Central memory CD8-positive, alpha-beta T cell (primary cell): ENCODE measurements around the gene CLDN22.

ENCODE experiments used
- ATAC-seq: fragments of 150-1000 bp; cut with Tn5 transposase; replicated peaks from 2 replicates; pipeline ENCODE4 v1.10.0; 2022; ENCODE audit warnings: mild to moderate bottlenecking, moderate FRiP score, moderate number of reproducible peaks; ENCODE audit not compliant: poor library complexity, severe bottlenecking; ENCODE audit errors: extremely low read depth
- DNase-seq, 2 donors: peaks; one replicate each; pipeline ENCODE4 v3.0.0; 2021; ENCODE audit warnings: low spot score in 2 of 2
- H3K27ac Mint-ChIP-seq: one replicate; pipeline ENCODE4 v1.8.0; 2022; ENCODE audit warnings: low read depth, mild to moderate bottlenecking, moderate library complexity, mixed read lengths
- H3K27me3 Mint-ChIP-seq: one replicate; pipeline ENCODE4 v1.8.0; 2022; ENCODE audit warnings: mixed read lengths
- H3K36me3 Mint-ChIP-seq: one replicate; pipeline ENCODE4 v1.8.0; 2022; ENCODE audit warnings: mild to moderate bottlenecking, moderate library complexity, mixed read lengths; ENCODE audit not compliant: insufficient read depth
- H3K4me1 Mint-ChIP-seq: one replicate; pipeline ENCODE4 v1.8.0; 2022; ENCODE audit warnings: mixed read lengths
- H3K4me3 Mint-ChIP-seq: one replicate; pipeline ENCODE4 v1.8.0; 2022; ENCODE audit warnings: mild to moderate bottlenecking, moderate library complexity, mixed read lengths
- H3K9me3 Mint-ChIP-seq: one replicate; pipeline ENCODE4 v1.8.0; 2022; ENCODE audit warnings: mixed read lengths

CLDN22 gene

DNA sequence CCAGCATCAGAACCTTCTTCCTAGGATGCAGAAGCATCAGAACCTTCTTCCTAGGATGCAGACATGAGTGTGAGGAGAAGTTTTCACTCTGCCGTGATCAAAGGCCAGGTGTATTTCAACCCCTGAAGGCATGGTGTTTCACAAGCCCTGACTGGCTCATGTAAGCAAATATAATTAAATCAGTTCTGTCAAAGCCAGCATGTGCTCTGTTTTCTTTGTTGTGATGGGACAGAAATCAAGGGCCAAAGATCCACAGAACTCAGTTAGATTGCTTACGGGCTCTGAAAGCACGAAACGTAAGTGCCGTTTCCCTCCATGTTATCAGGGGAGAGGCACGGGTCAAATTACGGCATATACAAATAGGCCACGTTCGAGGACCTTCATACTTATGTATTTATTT lies 34.1 kb upstream of the CLDN22 start:
- Mint-ChIP-seq H3K4me3 (no peak overlapping the region), H3K27me3 (peaks cover 64% of the 10 kb centered on the region), H3K27ac (no peak overlapping the region), H3K36me3 (no peaks in the 10 kb centered on the region), H3K4me1 (no peaks in the 10 kb centered on the region), H3K9me3 (no peaks in the 10 kb centered on the region)
- no peak for ATAC-seq
- no peak for DNase-seq

DNA sequence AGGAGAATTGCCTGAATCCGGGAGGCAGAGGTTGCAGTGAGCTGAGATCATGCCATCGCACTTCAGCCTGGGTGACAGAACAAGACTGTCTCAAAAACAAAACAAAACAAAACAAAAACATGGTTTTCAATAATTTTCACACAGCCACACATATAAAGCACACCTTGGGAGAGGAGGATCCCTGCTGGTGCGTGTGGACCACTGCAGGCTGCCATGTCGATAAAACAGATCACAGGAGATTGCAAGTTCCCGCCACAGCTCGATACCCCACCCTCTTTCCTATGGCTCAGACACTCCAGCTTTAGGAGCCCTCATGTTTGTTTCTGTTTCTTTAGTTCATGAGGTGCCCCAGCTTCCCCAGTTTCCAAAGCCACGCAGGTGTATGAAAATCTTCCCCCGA lies 33.5 kb upstream of the CLDN22 start:
- DNase-seq (no peak), ATAC-seq (no peak)
- Mint-ChIP-seq H3K36me3 (no peaks in the 10 kb centered on the region), H3K9me3 (no peaks in the 10 kb centered on the region), H3K27ac (no peak overlapping the region), H3K27me3 (peaks cover 71% of the 10 kb centered on the region), H3K4me3 (no peak overlapping the region), H3K4me1 (no peaks in the 10 kb centered on the region)

DNA sequence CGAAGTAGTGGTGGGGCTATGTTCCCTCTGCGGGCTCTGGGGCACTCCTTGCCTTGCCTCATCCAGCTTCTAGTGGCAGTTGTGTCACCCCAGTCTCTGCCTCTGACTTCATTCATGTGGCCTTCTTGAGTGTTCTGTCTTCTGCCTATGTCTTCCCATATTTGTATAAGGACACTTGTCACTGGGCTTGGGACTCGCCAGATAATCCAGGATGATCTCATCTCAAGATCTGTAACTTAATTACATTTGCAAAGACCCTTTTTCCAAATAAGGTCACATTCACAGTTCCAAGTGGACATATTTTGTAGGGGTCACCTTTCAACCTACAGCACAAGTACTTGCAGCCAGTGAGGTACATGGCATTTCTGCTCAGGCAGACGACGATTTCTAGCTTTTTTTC lies 32.5 kb upstream of the CLDN22 start:
- Mint-ChIP-seq H3K4me3 (no peak overlapping the region), H3K4me1 (no peaks in the 10 kb centered on the region), H3K27me3 (peaks cover 72% of the 10 kb centered on the region), H3K27ac (no peak overlapping the region), H3K9me3 (no peaks in the 10 kb centered on the region), H3K36me3 (no peaks in the 10 kb centered on the region)
- ATAC-seq: no peak
- DNase-seq: no peak

DNA sequence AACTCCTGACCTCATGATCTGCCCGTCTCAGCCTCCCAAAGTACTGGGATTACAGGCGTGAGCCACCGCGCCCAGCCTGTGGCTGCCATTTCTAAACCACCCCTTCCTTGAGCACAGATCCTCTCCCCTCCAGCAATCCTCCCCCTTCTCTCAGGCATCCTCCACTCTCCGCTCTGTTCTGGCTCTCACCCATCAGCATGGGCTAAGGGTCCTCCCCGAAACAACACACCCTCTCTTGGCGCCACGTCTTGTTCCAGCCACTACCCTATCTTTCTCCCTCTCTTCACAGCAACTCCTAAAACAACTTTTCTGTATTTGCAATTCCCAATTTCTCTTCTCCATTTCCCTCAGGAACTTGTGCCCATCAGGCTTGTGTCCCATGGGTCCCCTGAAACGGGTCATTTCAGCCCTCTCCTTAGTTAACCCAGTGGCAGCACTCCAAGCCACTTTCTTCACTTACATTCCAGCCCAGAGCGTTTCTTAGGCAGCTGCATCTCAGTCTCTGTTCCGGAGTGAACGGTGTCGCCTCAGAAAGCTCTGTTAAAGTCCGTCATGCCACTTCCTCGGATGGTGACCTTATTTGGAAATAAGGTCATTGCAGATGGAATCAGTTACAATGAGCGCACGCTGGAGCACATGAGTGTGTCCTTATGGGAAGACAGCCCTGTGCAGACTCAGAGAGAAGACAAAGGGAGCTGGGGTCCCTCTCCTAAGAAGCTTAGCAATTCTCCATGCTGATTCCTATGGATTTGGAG lies 30.4 kb upstream of the CLDN22 start:
- H3K9me3 Mint-ChIP-seq: no peaks in the 10 kb centered on the region
- ATAC-seq (no peak), DNase-seq (no peak)
- H3K36me3 Mint-ChIP-seq: no peaks in the 10 kb centered on the region
- H3K4me3 Mint-ChIP-seq: no peak overlapping the region
- no peaks in the 10 kb centered on the region for H3K4me1 Mint-ChIP-seq
- H3K27me3 Mint-ChIP-seq: peaks cover 60% of the 10 kb centered on the region
- no peak overlapping the region for H3K27ac Mint-ChIP-seq

DNA sequence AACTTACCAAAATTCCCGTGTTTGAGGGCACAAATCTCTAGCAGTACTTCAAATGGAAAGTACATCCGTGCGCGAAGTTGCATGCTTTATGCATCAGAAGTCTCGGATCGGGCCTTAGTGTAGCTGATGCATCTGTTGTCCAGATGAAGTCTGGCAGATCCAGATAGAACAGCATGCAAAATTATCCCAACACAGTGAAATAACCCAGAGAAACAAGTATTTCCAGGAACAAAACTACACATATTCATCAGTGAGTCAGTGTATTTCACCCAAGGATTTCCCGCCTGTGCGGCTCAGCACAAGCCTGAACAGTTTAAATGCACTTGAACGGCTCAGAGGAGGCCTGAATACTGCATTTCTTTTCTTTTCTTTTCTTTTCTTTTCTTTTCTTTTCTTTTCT lies 29.6 kb upstream of the CLDN22 start:
- ATAC-seq: no peak

DNA sequence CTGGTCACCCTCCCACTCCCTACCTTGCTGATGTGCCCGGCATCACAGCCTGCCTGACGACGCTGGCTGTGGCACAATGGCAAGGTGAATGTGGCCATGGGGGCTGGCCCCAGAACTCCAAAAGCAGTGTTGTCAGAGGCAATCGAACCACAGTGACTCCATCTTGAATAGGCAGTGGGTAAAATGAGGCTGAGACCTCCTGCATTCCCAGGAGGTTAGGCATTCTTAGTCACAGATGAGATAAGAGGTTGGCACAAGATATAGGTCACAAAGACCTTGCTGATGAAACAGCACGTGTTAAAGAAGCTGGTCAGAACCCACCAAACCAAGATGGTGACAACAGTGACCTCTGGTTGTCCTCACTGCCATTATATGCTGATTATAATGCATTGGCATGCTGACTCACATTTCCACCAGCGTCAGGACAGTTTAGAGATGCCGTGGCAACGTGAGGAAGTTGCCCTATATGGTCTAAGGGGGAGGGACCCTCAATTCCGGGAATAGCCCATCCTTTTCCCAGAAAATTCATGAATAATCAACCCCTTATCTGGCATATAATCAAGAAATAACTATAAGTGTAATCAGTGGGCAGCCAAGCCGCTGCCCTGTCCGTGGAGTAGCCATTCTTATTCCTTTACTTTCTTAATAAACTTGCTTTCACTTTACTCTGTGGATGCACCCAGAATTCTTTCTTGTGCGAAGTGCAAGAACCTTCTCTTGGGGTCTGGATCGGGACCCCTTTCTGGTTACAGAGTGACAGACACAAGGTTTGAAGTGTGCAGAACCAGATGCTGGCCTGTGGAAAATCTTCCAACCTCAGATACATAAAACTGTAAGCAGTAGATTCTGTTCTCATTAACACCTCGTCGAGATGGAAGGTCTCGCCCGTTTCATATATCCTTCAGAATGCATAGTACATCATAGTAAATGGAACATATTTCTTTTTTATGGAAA lies 28.9 kb upstream of the CLDN22 start:
- no peak for ATAC-seq
- H3K9me3 Mint-ChIP-seq: no peaks in the 10 kb centered on the region
- DNase-seq: no peak
- no peaks in the 10 kb centered on the region for H3K36me3 Mint-ChIP-seq
- H3K4me1 Mint-ChIP-seq: no peaks in the 10 kb centered on the region
- no peak overlapping the region for H3K27ac Mint-ChIP-seq
- no peak overlapping the region for H3K4me3 Mint-ChIP-seq
- peaks cover 74% of the 10 kb centered on the region for H3K27me3 Mint-ChIP-seq

More for the DNA sequence above, 29.6 kb upstream of the CLDN22 start:
- DNase-seq: no peak
- no peaks in the 10 kb centered on the region for H3K4me1 Mint-ChIP-seq
- H3K27me3 Mint-ChIP-seq: peaks cover 67% of the 10 kb centered on the region
- H3K4me3 Mint-ChIP-seq: no peak overlapping the region
- H3K9me3 Mint-ChIP-seq: no peaks in the 10 kb centered on the region
- no peak overlapping the region for H3K27ac Mint-ChIP-seq
- H3K36me3 Mint-ChIP-seq: no peaks in the 10 kb centered on the region

DNA sequence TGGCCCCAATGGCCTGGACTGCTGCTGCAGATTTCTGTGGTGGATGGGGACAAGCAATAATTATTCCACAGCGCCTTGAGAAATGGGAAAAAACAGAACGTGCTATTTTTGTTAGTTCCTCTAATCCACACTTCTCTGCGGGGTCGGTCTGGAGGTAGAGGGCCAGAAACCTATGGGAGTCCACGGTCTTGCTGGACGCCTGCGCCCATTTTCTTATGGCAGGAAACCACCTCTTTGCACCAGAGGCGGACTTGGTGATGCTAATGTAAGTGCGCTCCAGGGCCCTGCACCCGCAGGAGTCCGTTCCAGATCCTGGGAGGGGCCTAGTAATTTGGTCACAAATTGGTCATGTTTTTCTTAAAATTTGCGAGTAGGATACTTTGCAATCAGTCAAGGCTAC lies 28.1 kb upstream of the CLDN22 start:
- Mint-ChIP-seq H3K9me3 (no peaks in the 10 kb centered on the region), H3K27me3 (peaks cover 82% of the 10 kb centered on the region)
- no peak for DNase-seq

DNA sequence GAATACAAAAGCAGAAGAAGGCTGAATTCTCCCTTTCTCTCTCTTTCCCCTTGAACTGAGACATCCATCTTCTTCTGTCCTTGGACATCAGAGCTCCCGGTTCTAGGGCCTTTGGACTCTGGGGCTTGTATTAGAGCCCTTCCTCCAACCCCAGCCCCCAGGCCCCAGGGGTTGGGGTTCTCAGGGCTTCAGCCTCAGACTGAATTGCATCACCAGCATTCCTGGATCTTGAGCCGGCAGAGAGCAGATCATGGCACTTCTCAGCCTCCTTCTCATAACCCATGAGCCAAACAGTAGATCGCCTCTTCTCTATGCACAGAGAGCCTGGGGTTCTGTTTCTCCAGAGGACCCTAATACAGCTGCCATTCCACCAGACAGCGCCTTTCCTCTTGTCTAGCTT lies 27.5 kb upstream of the CLDN22 start:
- no peak overlapping the region for H3K27ac Mint-ChIP-seq
- H3K4me3 Mint-ChIP-seq: no peak overlapping the region
- H3K36me3 Mint-ChIP-seq: no peaks in the 10 kb centered on the region
- no peaks in the 10 kb centered on the region for H3K4me1 Mint-ChIP-seq
- ATAC-seq (no peak), DNase-seq (no peak)
- peaks cover 84% of the 10 kb centered on the region for H3K27me3 Mint-ChIP-seq
- H3K9me3 Mint-ChIP-seq: no peaks in the 10 kb centered on the region

More for the DNA sequence above, 28.1 kb upstream of the CLDN22 start:
- Mint-ChIP-seq H3K4me3 (no peak overlapping the region), H3K27ac (no peak overlapping the region), H3K36me3 (no peaks in the 10 kb centered on the region), H3K4me1 (no peaks in the 10 kb centered on the region)
- ATAC-seq: no peak

DNA sequence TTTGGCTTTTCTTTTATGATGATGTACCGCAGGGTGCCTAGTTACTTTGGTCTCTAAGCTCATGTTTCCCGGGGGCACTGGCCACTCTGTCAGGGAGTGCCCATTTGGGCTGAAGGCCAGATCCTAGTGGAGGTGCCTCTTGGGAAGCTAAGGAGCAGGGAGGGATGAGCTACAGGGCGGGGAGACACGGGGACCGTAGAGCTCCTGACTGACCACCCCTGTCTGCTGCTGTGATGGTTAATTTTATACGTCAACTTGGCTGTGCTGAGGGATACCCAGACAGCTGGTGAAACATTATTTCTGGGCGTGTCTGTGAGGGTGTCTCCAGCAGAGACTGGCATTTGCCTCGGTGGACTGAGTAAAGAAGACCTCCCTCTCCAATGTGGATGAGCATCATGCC lies 27.1 kb upstream of the CLDN22 start:
- Mint-ChIP-seq H3K9me3 (no peaks in the 10 kb centered on the region), H3K27me3 (peaks cover 80% of the 10 kb centered on the region), H3K36me3 (no peaks in the 10 kb centered on the region), H3K4me3 (no peak overlapping the region), H3K4me1 (no peaks in the 10 kb centered on the region), H3K27ac (no peak overlapping the region)
- DNase-seq: no peak
- ATAC-seq: no peak

DNA sequence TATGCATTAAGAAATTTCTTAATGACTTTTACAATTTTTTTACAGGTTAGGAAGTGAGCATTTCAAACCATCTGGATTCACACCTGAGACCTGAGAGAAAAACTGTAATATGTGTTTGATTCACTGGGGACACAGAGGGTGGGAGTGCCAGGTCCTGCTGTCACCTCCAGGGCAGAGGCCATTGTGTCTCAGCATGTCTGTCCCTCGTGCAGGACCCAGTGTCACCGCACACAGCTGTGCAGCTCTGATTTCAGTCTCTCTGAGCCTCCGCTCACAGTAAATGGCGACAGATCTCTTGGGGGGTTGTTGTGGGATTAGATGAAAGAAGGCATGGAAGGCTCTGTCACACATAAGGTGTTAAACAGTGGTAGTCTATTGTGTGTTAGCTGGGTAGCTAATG lies 25.2 kb upstream of the CLDN22 start:
- Mint-ChIP-seq H3K4me1 (no peaks in the 10 kb centered on the region), H3K4me3 (no peak overlapping the region), H3K36me3 (no peaks in the 10 kb centered on the region), H3K27me3 (peaks cover 61% of the 10 kb centered on the region), H3K27ac (no peak overlapping the region), H3K9me3 (no peaks in the 10 kb centered on the region)
- ATAC-seq: no peak
- DNase-seq: no peak

DNA sequence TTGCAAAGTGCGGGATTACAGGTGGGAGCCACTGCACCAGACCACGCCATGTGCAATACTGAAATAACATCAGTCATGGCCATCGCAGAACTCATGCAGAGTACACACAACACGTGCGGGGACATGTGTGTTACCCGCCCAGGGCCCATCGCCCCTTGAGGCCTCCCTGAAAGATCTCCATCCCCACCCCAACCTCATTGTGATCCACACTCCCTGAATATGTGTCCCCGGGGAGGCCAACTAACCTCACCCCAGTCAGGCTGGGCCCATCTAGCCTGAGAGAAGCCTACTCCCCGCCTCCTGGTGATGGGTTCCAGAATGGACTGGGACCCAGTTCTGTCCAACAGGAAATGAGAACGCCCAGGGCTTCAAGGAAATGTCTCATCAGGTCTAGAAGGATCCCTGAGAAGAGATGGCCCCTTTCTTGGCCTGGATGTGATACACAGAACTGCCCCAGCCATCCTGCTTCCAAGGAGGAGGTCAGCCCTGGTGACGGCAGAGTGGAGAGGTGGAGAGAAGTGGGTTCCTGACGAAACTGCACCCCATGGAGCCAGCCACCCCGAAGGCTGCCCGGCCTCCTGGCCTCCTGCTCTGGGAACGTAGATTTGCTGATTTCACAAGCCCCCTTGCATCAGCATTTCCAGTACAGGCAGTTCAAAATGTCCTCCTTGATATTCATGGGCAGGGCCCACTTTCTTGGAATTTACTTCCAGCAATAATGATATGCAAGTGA lies 24.6 kb upstream of the CLDN22 start:
- Mint-ChIP-seq H3K27ac (no peak overlapping the region), H3K36me3 (no peaks in the 10 kb centered on the region), H3K4me3 (no peak overlapping the region), H3K9me3 (no peaks in the 10 kb centered on the region), H3K27me3 (peaks cover 57% of the 10 kb centered on the region), H3K4me1 (no peaks in the 10 kb centered on the region)
- no peak for ATAC-seq
- DNase-seq: no peak

DNA sequence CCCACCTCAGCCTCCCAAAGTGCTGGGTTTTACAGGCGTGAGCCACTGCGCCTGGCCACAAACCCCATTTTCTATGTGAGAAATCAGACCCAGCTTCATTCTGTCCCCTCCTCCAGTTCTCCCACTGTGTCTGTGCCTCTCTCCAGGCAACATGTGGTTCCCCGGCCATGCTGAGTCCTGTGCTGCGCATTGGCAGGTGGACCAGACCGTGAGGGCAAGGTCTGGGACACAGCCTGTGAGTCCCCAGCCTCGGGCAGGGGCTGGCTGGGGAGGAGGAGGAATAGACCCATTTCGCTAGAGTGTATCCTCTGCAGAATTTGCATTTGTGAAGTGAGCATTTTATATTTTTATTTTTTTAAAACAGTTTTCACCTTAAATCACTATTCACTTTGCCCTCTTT lies 23.7 kb upstream of the CLDN22 start:
- no peaks in the 10 kb centered on the region for H3K4me1 Mint-ChIP-seq
- H3K36me3 Mint-ChIP-seq: no peaks in the 10 kb centered on the region
- peaks cover 47% of the 10 kb centered on the region for H3K27me3 Mint-ChIP-seq
- H3K27ac Mint-ChIP-seq: no peak overlapping the region
- no peaks in the 10 kb centered on the region for H3K9me3 Mint-ChIP-seq
- DNase-seq: no peak
- no peak for ATAC-seq
- no peak overlapping the region for H3K4me3 Mint-ChIP-seq
